ENCODE results near the gene MVB12B. TPM values are rescaled to one million over a fixed set of nuclear protein-coding genes. Genes with fewer than 3 reads are reported as not detected.

Gene MVB12B
- total RNA-seq, 1 experiment from 2014 or later = 4.5 TPM

DNA sequence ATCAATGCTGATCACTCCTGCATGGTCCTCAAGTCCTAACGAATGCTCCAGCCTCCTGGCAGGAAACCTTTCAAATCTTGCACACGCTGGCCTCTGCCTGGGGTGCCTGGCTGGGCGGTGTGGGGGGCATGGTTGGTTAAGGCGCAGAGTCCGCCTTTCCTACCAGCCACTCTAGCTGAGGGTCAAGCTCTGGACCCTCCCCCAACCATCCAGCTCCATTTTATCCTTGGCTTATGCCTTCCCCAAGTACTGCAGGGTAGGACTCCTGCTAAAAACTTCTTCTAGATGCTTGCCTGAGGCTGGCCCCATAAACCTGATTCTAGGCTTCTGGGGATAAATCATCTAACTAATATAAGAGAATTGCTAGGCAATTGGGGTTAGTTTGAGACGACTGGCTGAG lies 808 bp upstream of the MVB12B start:
- Mint-ChIP-seq H3K4me3 (ENCODE audit: low read depth, unreplicated experiment) (peak overlapping the region; percentile 62), H3K9me3 (ENCODE audit: low read depth, unreplicated experiment) (no peaks in the 10 kb centered on the region), H3K4me1 (ENCODE audit: low read depth, unreplicated experiment) (no peaks in the 10 kb centered on the region), H3K27me3 (ENCODE audit: unreplicated experiment) (no peaks in the 10 kb centered on the region), H3K36me3 (ENCODE audit: insufficient read depth, unreplicated experiment) (peaks cover 14% of the 10 kb centered on the region), H3K27ac (ENCODE audit: unreplicated experiment) (no peak overlapping the region)
- intact Hi-C loops (cut with micrococcal nuclease; ENCODE audit: unreplicated experiment) = no loop called here
- DNase-seq = no peak
- TF ChIP-seq, protein P1, sequence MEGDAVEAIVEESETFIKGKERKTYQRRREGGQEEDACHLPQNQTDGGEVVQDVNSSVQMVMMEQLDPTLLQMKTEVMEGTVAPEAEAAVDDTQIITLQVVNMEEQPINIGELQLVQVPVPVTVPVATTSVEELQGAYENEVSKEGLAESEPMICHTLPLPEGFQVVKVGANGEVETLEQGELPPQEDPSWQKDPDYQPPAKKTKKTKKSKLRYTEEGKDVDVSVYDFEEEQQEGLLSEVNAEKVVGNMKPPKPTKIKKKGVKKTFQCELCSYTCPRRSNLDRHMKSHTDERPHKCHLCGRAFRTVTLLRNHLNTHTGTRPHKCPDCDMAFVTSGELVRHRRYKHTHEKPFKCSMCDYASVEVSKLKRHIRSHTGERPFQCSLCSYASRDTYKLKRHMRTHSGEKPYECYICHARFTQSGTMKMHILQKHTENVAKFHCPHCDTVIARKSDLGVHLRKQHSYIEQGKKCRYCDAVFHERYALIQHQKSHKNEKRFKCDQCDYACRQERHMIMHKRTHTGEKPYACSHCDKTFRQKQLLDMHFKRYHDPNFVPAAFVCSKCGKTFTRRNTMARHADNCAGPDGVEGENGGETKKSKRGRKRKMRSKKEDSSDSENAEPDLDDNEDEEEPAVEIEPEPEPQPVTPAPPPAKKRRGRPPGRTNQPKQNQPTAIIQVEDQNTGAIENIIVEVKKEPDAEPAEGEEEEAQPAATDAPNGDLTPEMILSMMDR (IDR thresholded peaks at IDR 0.05; ENCODE audit: unreplicated experiment) = no peak
- CTCF ChIA-PET = no interaction called here
- no TSS peak for BruUV-seq (replicated peaks)

GRCh38 chr9:126327006-126327713 lies 531 bp downstream of the MVB12B start:
- Mint-ChIP-seq H3K36me3 (ENCODE audit: insufficient read depth, unreplicated experiment) (peaks cover 14% of the 10 kb centered on the region), H3K4me1 (ENCODE audit: low read depth, unreplicated experiment) (no peaks in the 10 kb centered on the region), H3K9me3 (ENCODE audit: low read depth, unreplicated experiment) (no peaks in the 10 kb centered on the region), H3K4me3 (ENCODE audit: low read depth, unreplicated experiment) (peak overlapping the region; percentile 50), H3K27ac (ENCODE audit: unreplicated experiment) (no peak overlapping the region), H3K27me3 (ENCODE audit: unreplicated experiment) (no peaks in the 10 kb centered on the region)
- TF ChIP-seq, protein P1 (IDR thresholded peaks at IDR 0.05; ENCODE audit: unreplicated experiment) = no peak
- CTCF ChIA-PET = no interaction called here
- peak; percentile 14 for DNase-seq
- intact Hi-C loops (cut with micrococcal nuclease; ENCODE audit: unreplicated experiment) = no loop called here
- BruUV-seq (replicated peaks) = no TSS peak

- Mint-ChIP-seq H3K36me3 (ENCODE audit: insufficient read depth, unreplicated experiment) (peaks cover 14% of the 10 kb centered on the region), H3K4me1 (ENCODE audit: low read depth, unreplicated experiment) (no peaks in the 10 kb centered on the region), H3K9me3 (ENCODE audit: low read depth, unreplicated experiment) (no peaks in the 10 kb centered on the region), H3K4me3 (ENCODE audit: low read depth, unreplicated experiment) (peak overlapping the region; percentile 50), H3K27me3 (ENCODE audit: unreplicated experiment) (no peaks in the 10 kb centered on the region), H3K27ac (ENCODE audit: unreplicated experiment) (no peak overlapping the region)
- DNase-seq = no peak
- BruUV-seq (replicated peaks) = no TSS peak
- TF ChIP-seq, protein P1 (IDR thresholded peaks at IDR 0.05; ENCODE audit: unreplicated experiment) = no peak
- intact Hi-C loops (cut with micrococcal nuclease; ENCODE audit: unreplicated experiment) = no loop called here
- CTCF ChIA-PET = interaction anchor here (0.9 kb wide), 1 partner anchor 71 kb away, joined by 3 read pairs; no protein-coding TSS in a partner anchor
These were observed 1.1 kb downstream of the MVB12B start for GRCh38 chr9:126327714-126328185.

DNA sequence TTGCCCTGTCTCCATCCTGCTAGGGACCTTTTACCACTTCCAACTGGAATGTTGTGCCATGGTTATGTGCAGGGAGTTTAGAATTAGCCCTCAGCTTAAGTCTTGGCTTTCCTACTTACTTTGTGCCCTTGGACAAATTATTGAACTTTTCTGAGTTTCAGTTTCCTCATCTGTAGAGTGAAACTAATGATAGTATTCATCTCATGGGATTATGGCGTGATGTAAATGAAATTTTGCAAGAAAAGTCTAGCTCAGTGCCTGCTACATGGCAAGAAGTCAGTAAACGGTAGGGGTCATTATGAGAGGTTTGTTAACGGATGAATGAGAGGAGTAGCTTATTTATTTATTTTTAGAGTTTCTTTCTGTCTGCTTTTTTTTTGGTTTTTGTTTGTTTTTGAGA lies 1.8 kb downstream of the MVB12B start:
- Mint-ChIP-seq H3K36me3 (ENCODE audit: insufficient read depth, unreplicated experiment) (peaks cover 14% of the 10 kb centered on the region), H3K27ac (ENCODE audit: unreplicated experiment) (no peak overlapping the region), H3K9me3 (ENCODE audit: low read depth, unreplicated experiment) (no peaks in the 10 kb centered on the region), H3K27me3 (ENCODE audit: unreplicated experiment) (no peaks in the 10 kb centered on the region), H3K4me1 (ENCODE audit: low read depth, unreplicated experiment) (no peaks in the 10 kb centered on the region), H3K4me3 (ENCODE audit: low read depth, unreplicated experiment) (no peak overlapping the region)
- BruUV-seq (replicated peaks) = TSS peak; percentile 24
- TF ChIP-seq, protein P1 (IDR thresholded peaks at IDR 0.05; ENCODE audit: unreplicated experiment) = no peak
- intact Hi-C loops (cut with micrococcal nuclease; ENCODE audit: unreplicated experiment) = no loop called here
- no peak for DNase-seq
- CTCF ChIA-PET = interaction anchor here (0.9 kb wide), 1 partner anchor 70 kb away, joined by 3 read pairs; no protein-coding TSS in a partner anchor
